ENCODE data around the gene DHRS3. TPM values are rescaled to one million over a fixed set of nuclear protein-coding genes. Genes with fewer than 3 reads are reported as not detected.

DHRS3 gene
- total and polyA plus RNA-seq, 2 donors (not counting 1 experiment from before 2014, with no cell fraction given) = 0.37 TPM

GRCh38 chr1:12604114-12604874 lies 13.7 kb downstream of the DHRS3 start:
- Histone ChIP-seq H3K9me3 (ENCODE audit: control extremely low read depth in 1 of 3, control insufficient read depth in 2 of 3, insufficient read depth in 1 of 3, low read length in 2 of 3) (no peaks in the 10 kb centered on the region), H3K27ac (ENCODE audit: low read length in 2 of 2) (no peak overlapping the region), H4K20me1 (ENCODE audit: control insufficient read depth, insufficient read depth, low read length, poor library complexity, severe bottlenecking) (no peaks in the 10 kb centered on the region), H3K79me2 (ENCODE audit: control insufficient read depth, insufficient read depth, low read length) (no peaks in the 10 kb centered on the region), H3K27me3 (replicated peaks in 1 of 4; ENCODE audit: control extremely low read depth in 1 of 4, control insufficient read depth in 3 of 4, insufficient read depth in 4 of 4, low read length in 3 of 4) (no peaks in the 10 kb centered on the region), H3K36me3 (replicated peaks in 1 of 2; ENCODE audit: control extremely low read depth in 1 of 2, control insufficient read depth in 1 of 2, extremely low read depth in 1 of 2, insufficient read depth in 2 of 2, low read length in 1 of 2) (no peaks in the 10 kb centered on the region), H2AFZ (ENCODE audit: insufficient read depth, low read depth, low read length, poor library complexity, severe bottlenecking) (no peak overlapping the region), H3K4me2 (replicated peaks; ENCODE audit: low read depth, low read length, poor library complexity, severe bottlenecking) (no peak overlapping the region), H3K4me1 (ENCODE audit: control insufficient read depth in 2 of 2, insufficient read depth in 2 of 2, low read length in 2 of 2) (no peaks in the 10 kb centered on the region), H3K4me3 (ENCODE audit: control extremely low read depth in 1 of 5, extremely low read depth in 1 of 5, insufficient read depth in 1 of 5, low read depth in 2 of 5, low read length in 4 of 5) (no peak overlapping the region), H3K9ac (ENCODE audit: low read length) (no peak overlapping the region)
- no peak for DNase-seq
- Mint-ChIP-seq H3K4me1 (no peaks in the 10 kb centered on the region), H3K27ac (no peak overlapping the region), H3K4me3 (no peak overlapping the region), H3K9me3 (ENCODE audit: insufficient read depth) (no peaks in the 10 kb centered on the region), H3K27me3 (peaks cover 7% of the 10 kb centered on the region)
- POLR2A ChIA-PET = no interaction called here
- ATAC-seq (ENCODE audit: low read depth) = no peak
- intact Hi-C loops (cut with micrococcal nuclease) = no loop called here
- TF ChIP-seq EZH2 (IDR thresholded peaks at IDR 0.05; ENCODE audit: borderline replicate concordance, insufficient read depth, low read depth, low read length, poor library complexity, severe bottlenecking) = no peak
- TF ChIP-seq CTCF (IDR thresholded peaks at IDR 0.05) = no peak
- CTCF ChIA-PET = interaction anchor here (1.5 kb wide), 1 partner anchor 11 kb away, joined by 5 read pairs; no protein-coding TSS in a partner anchor
- WGBS (ENCODE audit: insufficient coverage) = 66% methylated on average over 7 of the region's 16 CpGs

GRCh38 chr1:12603224-12603623 lies 14.8 kb downstream of the DHRS3 start:
- 90% methylated on average over 7 of the region's 9 CpGs for WGBS (ENCODE audit: insufficient coverage)
- ATAC-seq (ENCODE audit: low read depth) = no peak
- Histone ChIP-seq H4K20me1 (ENCODE audit: control insufficient read depth, insufficient read depth, low read length, poor library complexity, severe bottlenecking) (no peaks in the 10 kb centered on the region), H3K79me2 (ENCODE audit: control insufficient read depth, insufficient read depth, low read length) (no peaks in the 10 kb centered on the region), H2AFZ (ENCODE audit: insufficient read depth, low read depth, low read length, poor library complexity, severe bottlenecking) (no peak overlapping the region), H3K36me3 (replicated peaks in 1 of 2; ENCODE audit: control extremely low read depth in 1 of 2, control insufficient read depth in 1 of 2, extremely low read depth in 1 of 2, insufficient read depth in 2 of 2, low read length in 1 of 2) (no peaks in the 10 kb centered on the region), H3K4me1 (ENCODE audit: control insufficient read depth in 2 of 2, insufficient read depth in 2 of 2, low read length in 2 of 2) (no peaks in the 10 kb centered on the region), H3K4me3 (ENCODE audit: control extremely low read depth in 1 of 5, extremely low read depth in 1 of 5, insufficient read depth in 1 of 5, low read depth in 2 of 5, low read length in 4 of 5) (no peak overlapping the region), H3K9ac (ENCODE audit: low read length) (no peak overlapping the region), H3K9me3 (ENCODE audit: control extremely low read depth in 1 of 3, control insufficient read depth in 2 of 3, insufficient read depth in 1 of 3, low read length in 2 of 3) (no peaks in the 10 kb centered on the region), H3K4me2 (replicated peaks; ENCODE audit: low read depth, low read length, poor library complexity, severe bottlenecking) (no peak overlapping the region), H3K27ac (ENCODE audit: low read length in 2 of 2) (no peak overlapping the region), H3K27me3 (replicated peaks in 1 of 4; ENCODE audit: control extremely low read depth in 1 of 4, control insufficient read depth in 3 of 4, insufficient read depth in 4 of 4, low read length in 3 of 4) (no peaks in the 10 kb centered on the region)
- CTCF ChIA-PET = no interaction called here
- Mint-ChIP-seq H3K4me3 (no peak overlapping the region), H3K4me1 (no peaks in the 10 kb centered on the region), H3K27ac (no peak overlapping the region), H3K27me3 (peaks cover 5% of the 10 kb centered on the region), H3K9me3 (ENCODE audit: insufficient read depth) (no peaks in the 10 kb centered on the region)
- no peak for TF ChIP-seq CTCF (IDR thresholded peaks at IDR 0.05)
- no peak for TF ChIP-seq EZH2 (IDR thresholded peaks at IDR 0.05; ENCODE audit: borderline replicate concordance, insufficient read depth, low read depth, low read length, poor library complexity, severe bottlenecking)
- intact Hi-C loops (cut with micrococcal nuclease) = no loop called here
- POLR2A ChIA-PET = no interaction called here
- no peak for DNase-seq

Measured in B cell (primary cell).